ENCODE results near the gene TOB1.

The TOB1 gene

DNA sequence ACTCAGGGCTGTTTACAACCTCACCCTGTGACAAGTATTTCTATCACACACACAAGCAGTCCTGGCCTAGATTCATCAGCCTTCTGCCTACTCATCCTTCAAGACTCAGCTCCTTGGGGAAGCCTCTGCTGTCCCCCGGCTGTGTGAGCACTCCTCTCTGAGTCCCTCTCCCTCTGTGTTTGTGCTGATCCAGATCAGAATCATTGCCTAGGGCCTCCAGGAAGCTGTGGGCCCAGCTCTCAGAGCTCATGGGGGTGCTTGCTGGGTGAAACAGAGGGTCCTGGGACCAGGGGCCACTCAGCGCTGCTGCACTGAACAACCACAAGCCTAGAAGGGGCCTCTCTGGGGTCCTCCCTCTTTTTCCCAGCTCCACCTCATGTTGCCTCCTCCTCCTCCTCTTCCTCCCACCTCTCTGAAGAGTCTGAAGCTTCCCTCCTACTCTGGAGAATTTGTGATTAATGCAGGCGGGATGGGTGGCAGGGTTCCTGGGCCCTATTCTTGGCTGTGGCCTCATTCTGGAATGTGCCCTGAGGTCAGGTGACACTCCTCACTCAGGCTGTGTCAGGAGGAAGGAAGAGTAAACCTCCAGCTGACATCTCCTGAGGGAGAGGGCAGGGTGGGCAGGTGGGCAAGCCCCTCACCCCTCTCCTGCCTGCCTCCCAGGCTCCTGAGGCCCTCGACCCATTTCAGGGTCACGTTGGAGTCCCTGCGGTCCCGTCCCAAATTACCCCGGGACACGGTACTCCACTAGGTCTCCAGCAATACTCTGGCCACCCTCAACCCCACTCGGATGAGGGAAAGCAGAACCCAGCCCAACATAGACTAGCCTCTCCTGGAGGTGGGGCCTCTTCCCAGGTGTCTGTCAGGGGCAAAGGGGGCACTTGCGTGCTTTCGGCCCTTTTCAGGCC, 20.7 kb downstream of the TOB1 start:
- peak; percentile 63 for DNase-seq (ENCODE audit: low spot score)

DNA sequence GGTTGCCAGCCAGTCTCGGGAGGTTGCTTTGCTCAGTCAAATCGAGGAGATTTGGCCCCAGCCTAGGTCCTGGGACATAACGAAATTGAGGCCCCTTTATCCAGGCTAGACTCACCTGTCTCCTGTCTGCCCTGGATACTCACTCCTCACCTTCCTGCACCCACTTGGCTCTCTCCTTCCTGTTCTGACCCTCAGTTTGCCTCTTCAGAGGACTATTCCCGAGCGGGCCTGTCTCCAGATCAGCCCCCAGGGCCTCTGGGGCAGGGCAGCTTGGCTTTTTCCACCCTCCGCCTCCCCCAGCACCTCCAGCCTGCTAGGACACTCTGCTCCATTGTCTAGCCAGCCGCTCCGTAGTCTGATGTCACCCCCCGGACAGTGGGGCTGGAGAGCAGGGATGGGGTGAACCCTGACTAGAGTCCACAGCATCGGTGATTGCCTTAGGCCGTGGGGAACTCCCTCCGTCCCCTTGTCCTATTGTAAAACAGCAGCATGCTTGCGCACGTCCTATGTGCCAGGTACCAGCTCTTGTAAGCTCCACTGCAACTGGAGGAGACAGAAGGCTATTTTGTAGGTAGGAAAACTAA, 21.9 kb downstream of the TOB1 start:
- DNase-seq (ENCODE audit: low spot score): no peak

DNA sequence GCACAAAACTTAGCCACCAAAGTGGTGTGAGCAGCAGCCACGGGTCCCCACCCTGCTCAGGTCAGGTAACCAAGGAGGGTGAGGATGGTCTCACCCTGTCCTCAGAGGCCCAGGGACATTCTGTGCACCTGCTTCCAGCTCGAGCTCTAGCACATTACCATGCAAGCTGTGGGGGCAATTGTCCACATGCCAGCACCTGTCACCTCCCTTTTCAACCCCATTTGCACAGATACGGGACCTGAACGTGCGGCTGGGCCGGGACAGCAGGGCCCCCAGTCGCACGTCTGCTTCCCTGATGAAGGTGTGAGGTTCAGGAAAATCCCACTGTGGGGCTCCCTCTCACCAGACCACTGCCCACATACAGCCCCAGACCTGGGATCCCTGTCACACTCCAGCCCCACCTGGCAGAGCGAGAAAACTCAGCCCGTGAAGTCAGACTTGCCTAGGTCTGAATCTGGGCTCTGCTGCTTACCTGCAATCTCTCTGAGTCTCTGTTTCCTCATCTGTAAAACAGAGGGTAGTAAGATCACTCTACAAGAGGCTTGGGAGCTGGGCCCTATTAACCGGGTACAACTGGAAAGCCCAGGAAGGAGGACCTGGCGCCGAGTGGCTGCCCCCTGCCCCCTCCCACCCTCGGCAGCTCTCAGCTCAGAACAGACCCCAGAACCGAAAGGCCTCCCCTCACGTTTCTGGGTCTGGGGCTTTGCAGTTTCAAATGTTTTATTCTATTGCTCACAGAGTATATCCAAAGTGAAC, 22.8 kb downstream of the TOB1 start:
- no peak for DNase-seq (ENCODE audit: low spot score)

DNA sequence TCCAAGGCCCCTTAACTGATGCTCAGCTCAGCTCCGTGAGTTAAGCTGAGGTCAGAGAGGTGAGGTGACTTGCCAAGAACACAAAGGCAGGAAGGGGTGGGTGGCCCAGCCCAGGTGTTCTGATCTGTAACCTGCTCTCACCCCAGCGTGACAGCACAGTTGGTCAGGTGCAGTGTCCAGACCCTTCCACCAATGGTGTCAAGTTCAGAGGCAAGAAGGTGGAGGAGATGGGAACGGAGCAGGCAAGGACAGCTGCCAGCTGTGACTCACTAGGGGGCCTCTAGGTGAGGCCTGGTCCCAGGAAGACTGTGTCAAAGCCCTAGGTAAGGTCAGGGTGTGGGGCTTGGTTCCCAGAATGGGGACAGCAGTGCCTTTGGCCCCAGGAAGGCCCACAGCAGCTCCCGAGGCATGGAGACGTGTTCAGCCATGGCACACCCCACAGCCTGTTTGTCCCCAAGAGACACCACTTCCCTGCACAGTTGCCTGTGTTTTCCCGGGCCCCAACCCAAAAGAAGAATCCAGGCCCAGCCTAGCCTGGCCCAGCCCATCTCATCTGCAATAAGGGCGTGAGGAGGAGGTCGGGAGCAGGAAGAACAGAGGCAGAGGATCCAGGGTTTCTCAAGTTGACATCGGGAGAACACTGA, 23.5 kb downstream of the TOB1 start:
- DNase-seq (ENCODE audit: low spot score): no peak

DNA sequence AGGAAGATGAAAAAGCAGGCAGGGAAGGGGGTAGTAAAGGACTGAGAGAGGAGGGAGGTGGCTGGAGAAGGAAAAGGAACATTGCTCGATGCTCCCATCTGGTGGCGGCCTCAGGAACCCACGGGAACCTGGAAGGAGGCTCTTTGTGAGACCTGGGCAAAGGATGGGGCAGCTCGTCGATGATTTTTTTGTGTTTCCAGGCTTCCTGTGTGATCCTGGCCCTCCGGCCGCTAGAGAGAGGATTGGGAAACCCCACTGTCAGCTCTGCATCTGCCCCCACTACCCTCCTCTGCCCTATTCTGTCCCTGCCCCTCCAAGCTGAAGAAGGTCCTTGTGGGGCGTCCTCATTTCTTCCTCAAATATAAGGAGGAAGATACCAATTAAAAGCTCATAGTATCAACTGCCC, 24.2 kb downstream of the TOB1 start:
- peak; percentile 64 for DNase-seq (ENCODE audit: low spot score)

DNA sequence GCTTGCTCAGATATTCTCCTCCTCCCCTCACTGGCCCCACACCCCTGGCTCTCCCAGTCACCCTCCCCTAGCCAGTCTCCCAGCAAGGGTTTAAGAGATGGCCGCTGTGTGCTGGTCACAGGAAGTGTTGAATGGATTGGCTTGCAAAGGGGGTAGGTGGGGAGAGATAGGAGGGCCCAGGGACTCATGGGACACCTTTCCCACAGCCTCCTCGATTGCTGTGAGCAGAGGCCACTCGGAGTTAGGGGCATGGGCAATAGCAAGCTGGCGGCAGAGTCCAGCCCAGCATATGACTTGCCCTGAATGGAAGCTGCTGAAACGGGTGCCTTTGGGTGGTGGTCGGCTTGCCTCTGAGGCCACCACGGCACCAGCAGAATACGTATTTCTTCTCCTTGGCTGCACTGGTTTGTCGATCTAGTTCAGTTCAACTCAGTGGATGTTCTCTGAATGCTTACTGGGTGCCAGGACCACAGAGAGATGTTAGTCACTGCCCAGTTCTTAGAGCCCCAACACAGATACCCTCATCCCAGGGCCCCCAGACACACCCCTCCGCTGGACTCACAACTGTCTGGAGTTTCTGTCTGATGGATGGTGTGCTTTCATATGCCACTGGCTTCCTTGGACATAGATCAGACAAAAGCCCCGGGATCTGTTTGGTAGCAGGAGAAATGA, 24.7 kb downstream of the TOB1 start:
- no peak for DNase-seq (ENCODE audit: low spot score)

DNA sequence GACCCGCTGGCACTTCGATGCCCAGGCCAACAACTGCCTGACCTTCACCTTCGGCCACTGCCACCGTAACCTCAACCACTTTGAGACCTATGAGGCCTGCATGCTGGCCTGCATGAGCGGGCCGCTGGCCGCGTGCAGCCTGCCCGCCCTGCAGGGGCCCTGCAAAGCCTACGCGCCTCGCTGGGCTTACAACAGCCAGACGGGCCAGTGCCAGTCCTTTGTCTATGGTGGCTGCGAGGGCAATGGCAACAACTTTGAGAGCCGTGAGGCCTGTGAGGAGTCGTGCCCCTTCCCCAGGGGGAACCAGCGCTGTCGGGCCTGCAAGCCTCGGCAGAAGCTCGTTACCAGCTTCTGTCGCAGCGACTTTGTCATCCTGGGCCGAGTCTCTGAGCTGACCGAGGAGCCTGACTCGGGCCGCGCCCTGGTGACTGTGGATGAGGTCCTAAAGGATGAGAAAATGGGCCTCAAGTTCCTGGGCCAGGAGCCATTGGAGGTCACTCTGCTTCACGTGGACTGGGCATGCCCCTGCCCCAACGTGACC, 25.8 kb downstream of the TOB1 start:
- DNase-seq (ENCODE audit: low spot score): no peak

DNA sequence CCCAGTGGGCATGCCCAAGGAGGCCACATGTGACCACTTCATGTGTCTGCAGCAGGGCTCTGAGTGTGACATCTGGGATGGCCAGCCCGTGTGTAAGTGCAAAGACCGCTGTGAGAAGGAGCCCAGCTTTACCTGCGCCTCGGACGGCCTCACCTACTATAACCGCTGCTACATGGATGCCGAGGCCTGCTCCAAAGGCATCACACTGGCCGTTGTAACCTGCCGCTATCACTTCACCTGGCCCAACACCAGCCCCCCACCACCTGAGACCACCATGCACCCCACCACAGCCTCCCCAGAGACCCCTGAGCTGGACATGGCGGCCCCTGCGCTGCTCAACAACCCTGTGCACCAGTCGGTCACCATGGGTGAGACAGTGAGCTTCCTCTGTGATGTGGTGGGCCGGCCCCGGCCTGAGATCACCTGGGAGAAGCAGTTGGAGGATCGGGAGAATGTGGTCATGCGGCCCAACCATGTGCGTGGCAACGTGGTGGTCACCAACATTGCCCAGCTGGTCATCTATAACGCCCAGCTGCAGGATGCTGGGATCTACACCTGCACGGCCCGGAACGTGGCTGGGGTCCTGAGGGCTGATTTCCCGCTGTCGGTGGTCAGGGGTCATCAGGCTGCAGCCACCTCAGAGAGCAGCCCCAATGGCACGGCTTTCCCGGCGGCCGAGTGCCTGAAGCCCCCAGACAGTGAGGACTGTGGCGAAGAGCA, 26.4 kb downstream of the TOB1 start:
- DNase-seq (ENCODE audit: low spot score): no peak

DNA sequence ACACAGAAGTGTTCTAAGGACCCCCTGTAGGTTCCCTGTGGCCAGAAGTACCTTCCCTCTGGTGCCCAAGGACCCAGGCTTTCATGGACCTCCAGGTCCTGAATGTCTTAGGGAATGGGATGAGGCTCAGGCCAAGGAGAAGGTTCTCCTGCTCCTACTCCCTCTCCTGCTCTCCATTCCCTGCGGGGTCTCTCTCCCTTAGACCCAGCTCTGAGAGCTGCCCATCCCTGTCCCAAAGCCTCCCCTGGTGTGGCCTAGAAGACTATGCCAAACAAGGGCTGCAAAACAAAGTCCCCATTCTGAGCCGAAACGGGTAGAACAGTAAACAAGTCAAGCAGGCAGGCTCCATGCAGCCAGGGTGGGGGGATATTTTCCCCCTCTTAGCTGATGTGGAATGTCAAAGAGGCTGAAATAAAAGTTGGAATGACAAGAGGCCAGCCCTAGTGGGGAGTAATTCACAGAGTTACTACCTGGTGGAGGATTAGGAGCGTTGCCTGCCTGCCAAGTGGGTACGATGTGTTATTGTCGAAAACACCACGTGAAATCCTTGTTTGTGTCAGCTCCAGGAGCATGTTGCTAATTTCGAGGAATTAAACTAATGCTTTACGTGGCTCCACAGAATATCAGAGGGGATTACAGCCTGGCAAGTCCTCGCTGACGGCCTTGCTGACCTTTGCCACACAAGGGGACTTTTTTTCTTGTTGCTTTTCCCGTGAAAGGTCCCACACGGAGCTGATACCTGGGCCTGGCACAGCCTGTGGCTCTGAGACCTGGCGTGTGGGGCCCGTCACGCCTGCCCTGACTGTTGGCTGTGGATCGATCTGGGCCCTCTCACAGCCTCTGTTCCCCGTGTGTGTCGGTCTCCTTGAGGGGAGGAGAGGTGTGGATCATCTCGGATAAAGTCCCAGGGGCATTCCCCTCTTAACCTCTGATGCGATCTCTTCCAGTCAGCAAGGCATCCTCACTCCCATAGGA, 27.9 kb downstream of the TOB1 start:
- DNase-seq (ENCODE audit: low spot score): no peak

DNA sequence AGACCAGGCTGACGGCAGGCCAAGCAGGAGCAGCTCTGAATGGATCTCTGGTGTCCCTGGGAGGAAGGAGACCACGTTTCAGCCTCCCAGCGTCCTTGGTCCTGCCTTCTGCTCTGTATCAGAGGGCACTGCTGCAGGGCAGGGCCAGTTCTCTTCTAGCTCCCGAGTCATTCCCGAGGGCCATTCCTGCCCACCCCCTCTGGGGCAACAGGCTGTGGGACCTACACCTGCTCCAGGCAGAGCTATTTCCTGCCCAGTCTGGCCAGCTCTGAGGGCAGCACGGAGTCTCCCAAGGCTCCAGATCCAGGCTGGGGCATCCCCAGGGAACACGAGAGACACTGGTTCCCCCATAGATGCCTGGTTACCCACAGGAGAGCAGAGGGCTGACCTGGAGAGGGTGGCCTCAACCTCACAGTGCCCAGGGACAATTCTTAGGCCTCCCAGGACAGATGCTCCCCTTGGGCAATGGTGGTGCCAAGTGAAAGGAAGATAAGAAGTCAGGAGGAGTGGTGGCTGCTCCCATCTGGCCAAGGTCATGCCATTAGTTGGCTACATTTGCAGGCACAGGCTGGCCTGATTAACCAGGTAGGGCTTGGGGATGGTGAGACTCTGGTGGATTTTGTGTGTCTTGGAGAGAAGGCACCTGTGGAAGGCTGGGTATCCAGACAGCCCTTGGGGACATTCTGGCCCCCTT, 28.7 kb downstream of the TOB1 start:
- DNase-seq (ENCODE audit: low spot score): no peak

DNA sequence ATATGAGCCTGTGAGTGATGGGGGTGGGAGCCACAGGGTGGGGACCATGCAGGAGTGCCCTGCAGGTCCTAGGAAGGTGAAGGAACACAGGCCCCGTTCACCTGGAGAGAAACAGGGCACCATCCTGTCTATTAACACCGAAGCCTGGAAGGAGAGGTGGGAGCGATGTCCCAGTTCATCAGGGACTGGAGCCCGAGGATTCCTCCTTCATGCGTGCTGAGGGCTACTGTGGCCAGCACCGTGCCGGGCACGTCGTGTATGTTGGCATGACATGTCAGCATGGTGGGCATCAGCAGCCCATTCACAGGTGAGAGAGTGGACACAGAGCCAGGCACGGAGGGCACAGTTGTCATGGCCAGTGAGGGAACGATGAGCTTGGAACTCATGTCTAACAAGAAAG, 29.3 kb downstream of the TOB1 start:
- no peak for DNase-seq (ENCODE audit: low spot score)

DNA sequence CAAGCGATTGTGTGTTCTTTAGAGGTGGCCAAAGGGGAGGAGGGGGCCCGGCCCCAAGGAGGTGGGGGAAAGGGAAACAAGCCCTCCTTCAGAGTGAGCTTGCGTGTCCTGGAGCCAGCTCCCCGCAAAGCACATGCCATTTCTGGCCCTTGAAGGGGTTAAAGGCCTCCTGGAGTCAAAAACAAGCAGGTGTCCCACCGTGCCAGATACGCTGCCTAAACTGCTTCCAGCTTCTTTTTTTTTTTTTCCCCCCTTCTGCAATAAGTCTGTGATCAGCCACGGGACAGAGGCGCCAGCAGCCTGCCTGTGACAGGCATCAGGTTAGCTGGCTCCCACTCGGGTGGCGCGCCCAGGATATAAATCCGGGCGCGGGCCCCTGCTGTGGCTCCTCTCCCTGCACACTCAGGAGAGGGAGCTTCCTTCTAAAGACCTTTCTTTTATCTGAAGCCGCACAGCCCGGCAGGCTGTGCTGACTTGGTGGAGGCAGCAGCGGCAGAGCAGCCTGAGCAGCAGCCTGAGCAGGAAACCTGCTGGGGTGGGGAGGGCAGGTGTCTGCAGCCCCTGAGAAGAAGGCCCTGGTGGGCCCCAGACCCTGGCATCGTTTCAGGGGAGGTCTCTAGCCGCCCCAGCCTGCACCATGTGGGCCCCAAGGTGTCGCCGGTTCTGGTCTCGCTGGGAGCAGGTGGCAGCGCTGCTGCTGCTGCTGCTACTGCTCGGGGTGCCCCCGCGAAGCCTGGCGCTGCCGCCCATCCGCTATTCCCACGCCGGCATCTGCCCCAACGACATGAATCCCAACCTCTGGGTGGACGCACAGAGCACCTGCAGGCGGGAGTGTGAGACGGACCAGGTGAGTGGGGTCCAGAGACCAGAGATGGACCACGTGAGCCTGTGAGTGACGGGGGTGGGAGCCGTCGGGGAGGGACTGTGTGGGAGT, 30.6 kb downstream of the TOB1 start, which contains the start of gene WFIKKN2:
Gene WFIKKN2, plus strand, starts transcription at position 286 of the 934 bp plus-strand sequence. Its CDS starts 352 bp downstream, at position 638.
- no peak for DNase-seq (ENCODE audit: low spot score)

DNA sequence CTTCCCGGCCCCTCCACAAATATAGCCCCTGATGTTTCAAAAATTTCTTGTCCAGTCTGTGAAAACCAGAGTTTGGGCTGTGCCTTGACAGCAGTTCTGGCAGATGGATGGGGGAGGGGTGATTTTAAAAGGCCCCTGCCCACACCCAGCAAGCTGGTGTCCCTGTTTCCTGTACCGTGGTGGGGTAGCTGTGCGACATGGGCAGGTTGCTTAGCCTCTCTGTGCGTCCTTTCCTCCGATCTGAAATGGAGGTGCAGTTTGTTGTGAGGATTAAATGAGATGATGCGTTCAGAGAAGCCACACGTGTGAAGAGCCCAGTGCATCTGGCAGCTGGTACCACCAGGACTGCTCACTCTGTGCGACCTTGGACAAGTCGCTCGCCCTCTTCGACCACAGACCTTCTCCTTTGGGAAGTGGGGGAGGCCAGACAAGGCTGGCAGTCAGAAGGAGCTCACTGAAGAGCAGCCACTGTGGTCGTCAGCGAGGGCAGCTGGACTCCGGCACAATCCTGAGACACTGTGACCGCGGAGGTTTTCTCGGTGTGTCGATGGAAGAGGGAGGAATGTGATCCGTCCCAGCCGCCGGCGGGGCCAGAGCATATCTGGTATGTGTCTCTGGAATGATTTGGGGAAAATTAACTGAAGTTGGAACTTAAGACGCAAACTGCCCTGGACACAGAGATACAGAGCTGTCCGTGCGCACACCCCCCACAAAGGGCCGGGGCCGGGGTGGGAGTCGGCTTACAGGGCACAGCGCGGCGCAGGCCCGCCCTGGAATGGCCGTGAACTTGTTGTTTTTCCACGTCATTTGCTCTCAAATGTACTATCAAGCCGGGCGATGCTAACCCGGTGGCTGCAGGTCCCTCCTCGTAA, 31.5 kb downstream of the TOB1 start:
- DNase-seq (ENCODE audit: low spot score): no peak

DNA sequence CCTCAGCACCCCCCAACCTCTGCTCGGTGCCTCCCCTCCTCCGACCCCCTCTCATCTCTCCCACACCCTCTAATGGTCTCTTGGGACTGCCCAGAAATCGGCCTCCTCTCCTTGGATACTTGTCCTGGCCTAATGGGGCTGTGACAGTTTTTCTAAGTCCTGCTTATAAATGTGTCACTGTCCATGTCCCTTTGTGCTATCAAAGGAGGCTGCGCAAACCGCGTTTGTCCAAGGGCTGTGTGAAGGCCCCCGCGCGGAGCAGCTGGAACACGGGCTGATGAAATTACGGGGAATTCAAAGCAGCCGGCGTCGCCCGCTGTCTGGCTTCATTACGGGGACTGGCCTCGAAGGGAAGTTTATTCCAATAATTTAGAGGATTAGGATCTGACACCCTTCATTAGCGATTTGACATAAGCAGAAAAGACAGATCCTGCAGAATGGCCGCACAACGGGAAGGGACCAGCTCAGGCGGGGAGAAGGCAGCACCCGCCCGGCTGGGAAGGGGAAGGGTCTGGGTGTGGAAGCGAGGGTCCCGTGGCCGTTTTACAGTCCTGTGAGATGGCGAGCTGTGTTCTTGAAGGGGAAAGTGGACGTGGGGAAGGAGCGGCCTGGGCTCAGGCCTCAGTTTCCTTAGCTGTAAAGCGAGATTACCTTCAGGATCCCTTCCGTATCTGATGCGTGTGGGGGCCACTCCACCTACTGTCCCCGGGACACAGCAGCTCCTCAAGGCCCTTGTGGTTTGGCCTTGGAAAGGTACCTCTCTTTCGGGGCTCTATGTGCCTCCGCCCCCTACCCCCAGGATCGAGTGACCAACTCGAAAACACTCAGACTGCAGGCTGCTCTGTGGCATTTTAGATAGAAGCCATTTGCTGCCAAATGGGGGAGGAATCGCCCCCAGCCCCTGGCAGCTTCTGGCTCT, 32.4 kb downstream of the TOB1 start:
- no peak for DNase-seq (ENCODE audit: low spot score)

DNA sequence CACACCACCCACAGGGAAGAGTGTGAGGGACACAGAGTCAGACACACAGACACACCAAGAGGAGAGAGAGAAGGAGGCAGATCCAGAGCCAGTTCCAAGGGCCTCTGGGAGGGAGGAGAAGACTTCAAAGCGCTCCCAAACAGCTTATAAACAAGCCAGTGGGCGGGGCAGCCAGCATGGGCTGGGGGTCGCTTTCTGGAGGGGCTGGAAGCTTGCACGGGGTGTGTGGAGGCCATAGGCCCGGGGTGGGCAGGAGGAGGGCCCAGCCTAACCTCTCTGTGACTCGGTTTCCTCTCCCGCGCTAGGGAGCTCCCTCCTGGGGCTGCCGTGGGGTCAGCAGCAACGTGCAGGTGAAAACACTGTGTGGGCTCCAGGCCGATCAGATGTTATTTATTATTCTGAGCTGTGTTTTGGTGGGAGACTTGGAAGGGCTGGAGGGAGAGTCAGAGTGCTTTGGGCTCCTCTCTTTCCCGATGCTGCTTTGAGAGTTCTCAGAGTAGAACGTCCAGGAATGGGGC, 33.2 kb downstream of the TOB1 start:
- DNase-seq (ENCODE audit: low spot score): no peak
